Effector memory CD8-positive, alpha-beta T cell (primary cell): ENCODE results near the gene CCM2.

Experiments
- ATAC-seq: fragments of 150-1000 bp; cut with Tn5 transposase; replicated peaks from 2 replicates; pipeline ENCODE4 v1.10.0; 2021; ENCODE audit warnings: mild to moderate bottlenecking, moderate library complexity
- DNase-seq, 3 experiments: peaks; one replicate each; pipeline ENCODE4 v3.0.0; 2021
- H3K27ac Mint-ChIP-seq, 2 donors: one replicate each; pipeline ENCODE4 v1.8.0; 2022; ENCODE audit warnings: mild to moderate bottlenecking in 2 of 2, mixed read lengths in 2 of 2, moderate library complexity in 2 of 2
- H3K27me3 Mint-ChIP-seq, 2 donors: one replicate each; pipeline ENCODE4 v1.8.0; 2022; ENCODE audit warnings: mixed read lengths in 2 of 2
- H3K36me3 Mint-ChIP-seq: one replicate; pipeline ENCODE4 v1.8.0; 2022; ENCODE audit warnings: mild to moderate bottlenecking, moderate library complexity, mixed read lengths; ENCODE audit not compliant: insufficient read depth
- H3K4me1 Mint-ChIP-seq, 2 donors: one replicate each; pipeline ENCODE4 v1.8.0; 2022; ENCODE audit warnings: low read depth in 2 of 2, mixed read lengths in 2 of 2
- H3K4me3 Mint-ChIP-seq, 2 donors: one replicate each; pipeline ENCODE4 v1.8.0; 2022; ENCODE audit warnings: mild to moderate bottlenecking in 2 of 2, mixed read lengths in 2 of 2, moderate library complexity in 2 of 2
- H3K9me3 Mint-ChIP-seq, 2 donors: one replicate each; pipeline ENCODE4 v1.8.0; 2022; ENCODE audit warnings: mixed read lengths in 2 of 2

CCM2 gene

GRCh38 chr7:45116048-45116447 lies 116.0 kb downstream of the CCM2 start:
- H3K36me3 Mint-ChIP-seq: peaks cover 10% of the 10 kb centered on the region
- no peak overlapping the region for H3K4me3 Mint-ChIP-seq
- H3K9me3 Mint-ChIP-seq: no peaks in the 10 kb centered on the region
- ATAC-seq (no peak), DNase-seq (no peak)
- H3K27ac Mint-ChIP-seq: no peak overlapping the region
- peaks cover 11% of the 10 kb centered on the region in 2 donors for H3K4me1 Mint-ChIP-seq
- peaks cover 17 to 26% of the 10 kb centered on the region in 2 donors for H3K27me3 Mint-ChIP-seq

GRCh38 chr7:45117582-45117981 lies 117.6 kb downstream of the CCM2 start:
- Mint-ChIP-seq H3K4me3 (no peak overlapping the region), H3K4me1 (peaks cover 1 to 8% of the 10 kb centered on the region in 2 donors), H3K27me3 (peaks cover 17 to 26% of the 10 kb centered on the region in 2 donors), H3K36me3 (no peaks in the 10 kb centered on the region), H3K27ac (no peak overlapping the region), H3K9me3 (no peaks in the 10 kb centered on the region)
- ATAC-seq (no peak), DNase-seq (no peak)

GRCh38 chr7:45118292-45118691 lies 118.3 kb downstream of the CCM2 start:
- H3K27ac Mint-ChIP-seq: peak overlapping the region in 1 of 2 donors; percentile 63

GRCh38 chr7:45118889-45119331 lies 118.9 kb downstream of the CCM2 start:
- no peaks in the 10 kb centered on the region for H3K9me3 Mint-ChIP-seq
- H3K36me3 Mint-ChIP-seq: no peaks in the 10 kb centered on the region
- peaks cover 17 to 25% of the 10 kb centered on the region in 2 donors for H3K27me3 Mint-ChIP-seq
- no peak for ATAC-seq
- DNase-seq: no peak
- peaks cover 13 to 20% of the 10 kb centered on the region in 2 donors for H3K4me1 Mint-ChIP-seq
- no peak overlapping the region for H3K4me3 Mint-ChIP-seq
- no peak overlapping the region for H3K27ac Mint-ChIP-seq

More at GRCh38 chr7:45118292-45118691, 118.3 kb downstream of the CCM2 start:
- ATAC-seq (no peak), DNase-seq (no peak)
- no peaks in the 10 kb centered on the region for H3K36me3 Mint-ChIP-seq
- H3K27me3 Mint-ChIP-seq: peaks cover 17 to 26% of the 10 kb centered on the region in 2 donors
- no peak overlapping the region for H3K4me3 Mint-ChIP-seq
- peaks cover 8 to 15% of the 10 kb centered on the region in 2 donors for H3K4me1 Mint-ChIP-seq
- H3K9me3 Mint-ChIP-seq: no peaks in the 10 kb centered on the region

- Mint-ChIP-seq H3K4me1 (peaks cover 13 to 20% of the 10 kb centered on the region in 2 donors), H3K27me3 (peaks cover 13 to 19% of the 10 kb centered on the region in 2 donors), H3K27ac (peak overlapping the region in 1 of 2 donors; percentile 81), H3K4me3 (no peak overlapping the region), H3K36me3 (no peaks in the 10 kb centered on the region), H3K9me3 (no peaks in the 10 kb centered on the region)
- ATAC-seq: no peak
- DNase-seq: no peak
These were observed 119.5 kb downstream of the CCM2 start for GRCh38 chr7:45119550-45119949.

GRCh38 chr7:45122975-45123860 lies 123.2 kb downstream of the CCM2 start:
- Mint-ChIP-seq H3K36me3 (no peaks in the 10 kb centered on the region), H3K4me3 (peak overlapping the region; percentile 60 to 66), H3K27ac (peak overlapping the region; percentile 87 to 89), H3K4me1 (peaks cover 17 to 20% of the 10 kb centered on the region in 2 donors), H3K27me3 (peaks cover 0 to 7% of the 10 kb centered on the region in 2 donors), H3K9me3 (no peaks in the 10 kb centered on the region)
- peak; percentile 79 for ATAC-seq
- no peak for DNase-seq

DNA sequence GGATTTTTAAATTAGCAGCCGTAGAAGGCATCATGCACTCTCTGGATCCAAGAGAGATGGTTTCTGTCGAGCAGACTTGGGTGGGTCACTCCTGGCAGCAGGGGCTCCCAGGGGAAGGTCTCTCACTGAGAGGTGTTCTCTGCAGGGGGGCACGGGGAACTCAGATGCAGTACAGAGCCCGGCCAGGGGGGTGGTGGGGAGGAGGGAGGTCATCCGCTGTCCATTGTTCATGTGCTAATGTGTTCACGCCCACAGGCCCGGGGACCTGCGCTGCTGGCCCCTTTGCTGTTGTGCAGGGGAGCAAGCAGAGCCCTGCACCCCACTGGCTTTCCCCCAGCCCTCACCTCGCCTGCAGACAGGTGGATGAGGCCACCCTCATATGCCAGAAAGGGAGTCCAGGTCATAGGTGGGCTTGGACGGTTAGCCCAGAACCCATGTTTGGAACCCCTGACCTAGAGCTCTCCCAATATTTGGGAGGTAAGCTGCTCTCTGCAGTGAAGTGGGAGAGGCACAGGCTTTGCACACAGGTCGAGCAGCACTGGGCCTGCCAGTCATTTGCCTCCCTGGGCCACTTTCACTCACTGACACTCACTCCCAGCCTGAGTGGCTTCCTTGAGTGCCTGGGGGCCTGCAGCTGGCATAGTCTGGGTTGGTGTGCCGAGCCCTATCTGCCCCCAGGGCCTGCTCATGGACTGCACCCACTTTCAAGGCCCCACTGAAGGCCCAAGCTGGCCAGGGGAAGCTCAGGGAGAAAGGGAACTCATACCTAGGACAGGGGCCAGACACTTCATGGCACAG lies 124.1 kb downstream of the CCM2 start:
- Mint-ChIP-seq H3K36me3 (no peaks in the 10 kb centered on the region), H3K27ac (peak overlapping the region in 1 of 2 donors; percentile 89), H3K27me3 (no peaks in the 10 kb centered on the region), H3K4me1 (peaks cover 17% of the 10 kb centered on the region in 2 donors), H3K4me3 (peak overlapping the region; percentile 60 to 66), H3K9me3 (no peaks in the 10 kb centered on the region)
- DNase-seq: no peak
- no peak for ATAC-seq

GRCh38 chr7:45125193-45125904 lies 125.3 kb downstream of the CCM2 start:
- no peak overlapping the region for H3K27ac Mint-ChIP-seq

More at GRCh38 chr7:45125193-45125904, 125.3 kb downstream of the CCM2 start:
- Mint-ChIP-seq H3K27me3 (no peaks in the 10 kb centered on the region), H3K4me3 (peak overlapping the region in 1 of 2 donors; percentile 28), H3K9me3 (no peaks in the 10 kb centered on the region), H3K36me3 (no peaks in the 10 kb centered on the region), H3K4me1 (peaks cover 17% of the 10 kb centered on the region in 2 donors)
- no peak for DNase-seq
- ATAC-seq: no peak
